HCT116 (cell line): Measurements from ENCODE around the gene CDC42BPB.

Source experiments
- EZH2 ChIP-seq: fragments of 200-600 bp; sonication (generic); IDR thresholded peaks from 2 replicates; pipeline ENCODE4 v1.6.1; 2017; ENCODE audit warnings: antibody characterized with exemption, mixed run types
- POLR2A ChIP-seq: IDR thresholded peaks from 2 replicates; pipeline ENCODE4 v1.7.0; 2011; ENCODE audit warnings: borderline replicate concordance; ENCODE audit not compliant: insufficient read depth, insufficient read length; ENCODE audit errors: extremely low read depth
- TF ChIP-seq, protein P1 (sequence below), 3 experiments: fragments of 200-600 bp in 1 of 3; sonication (generic) in 1 of 3; IDR thresholded peaks in 2 of 3; conservative IDR thresholded peaks in 1 of 3; 2 replicates each; pipeline ENCODE4 v1.5.1; 2012 to 2017; ENCODE audit warnings: low read depth in 2 of 3, low read length in 2 of 3, antibody characterized with exemption in 1 of 3, borderline replicate concordance in 1 of 3, control low read depth in 1 of 3, mild to moderate bottlenecking in 1 of 3, mixed read lengths in 1 of 3, mixed run types in 1 of 3, moderate library complexity in 1 of 3; ENCODE audit not compliant: insufficient read depth in 1 of 3
- TF ChIP-seq, protein P2 (sequence below): IDR thresholded peaks from 2 replicates; pipeline ENCODE4 v1.6.1; 2012
- TF ChIP-seq, protein P3 (sequence below): IDR thresholded peaks from 2 replicates; pipeline ENCODE4 v1.6.1; 2011; ENCODE audit warnings: mild to moderate bottlenecking, low read length, moderate library complexity; ENCODE audit not compliant: insufficient replicate concordance; ENCODE audit errors: extremely low read depth
- TF ChIP-seq, protein P4 (sequence below): IDR thresholded peaks from 2 replicates; pipeline ENCODE4 v1.6.1; 2012; ENCODE audit warnings: low read depth

DNA sequence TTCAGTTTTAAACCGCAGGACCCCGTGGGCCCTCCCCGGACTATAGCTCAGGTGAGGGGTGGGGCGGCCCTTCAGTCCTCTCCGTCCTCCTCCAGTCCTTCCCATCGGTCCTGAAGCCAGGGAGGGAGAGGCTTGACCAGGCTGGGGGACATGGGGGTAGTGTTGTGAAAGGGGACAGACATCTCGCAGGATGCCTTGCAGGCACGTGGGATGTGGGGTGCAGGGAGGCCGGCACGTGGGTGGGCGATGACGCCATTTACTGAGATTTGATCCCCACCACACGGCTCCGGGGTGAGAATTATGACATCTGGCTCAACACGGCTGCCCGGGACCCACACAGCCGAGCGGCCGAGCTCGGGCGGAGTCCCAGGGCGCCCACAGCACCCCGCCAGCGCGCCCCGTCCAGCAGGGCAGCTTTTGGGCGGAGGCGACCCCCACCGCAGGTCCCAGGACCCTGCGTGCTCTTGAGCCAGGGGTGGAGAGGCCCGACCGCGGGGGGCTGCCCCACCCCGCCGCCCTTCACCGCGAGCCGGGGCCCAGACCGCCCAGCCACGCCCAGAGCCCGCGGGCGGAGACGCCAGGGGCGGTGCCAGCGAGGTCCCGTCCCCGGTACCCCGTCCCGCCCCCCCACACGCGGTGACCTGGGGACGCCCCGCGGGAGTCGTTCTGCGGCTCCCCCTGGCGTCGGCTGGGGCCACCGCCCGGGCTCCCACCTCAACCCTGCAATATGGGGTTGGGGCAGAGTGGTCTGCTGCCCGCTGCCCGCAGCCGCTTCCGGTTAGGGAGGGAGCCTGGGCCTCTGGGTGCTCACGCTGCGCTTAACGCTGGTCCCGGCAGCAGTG, 33.9 kb upstream of the CDC42BPB start:
- TF ChIP-seq, protein P1, sequence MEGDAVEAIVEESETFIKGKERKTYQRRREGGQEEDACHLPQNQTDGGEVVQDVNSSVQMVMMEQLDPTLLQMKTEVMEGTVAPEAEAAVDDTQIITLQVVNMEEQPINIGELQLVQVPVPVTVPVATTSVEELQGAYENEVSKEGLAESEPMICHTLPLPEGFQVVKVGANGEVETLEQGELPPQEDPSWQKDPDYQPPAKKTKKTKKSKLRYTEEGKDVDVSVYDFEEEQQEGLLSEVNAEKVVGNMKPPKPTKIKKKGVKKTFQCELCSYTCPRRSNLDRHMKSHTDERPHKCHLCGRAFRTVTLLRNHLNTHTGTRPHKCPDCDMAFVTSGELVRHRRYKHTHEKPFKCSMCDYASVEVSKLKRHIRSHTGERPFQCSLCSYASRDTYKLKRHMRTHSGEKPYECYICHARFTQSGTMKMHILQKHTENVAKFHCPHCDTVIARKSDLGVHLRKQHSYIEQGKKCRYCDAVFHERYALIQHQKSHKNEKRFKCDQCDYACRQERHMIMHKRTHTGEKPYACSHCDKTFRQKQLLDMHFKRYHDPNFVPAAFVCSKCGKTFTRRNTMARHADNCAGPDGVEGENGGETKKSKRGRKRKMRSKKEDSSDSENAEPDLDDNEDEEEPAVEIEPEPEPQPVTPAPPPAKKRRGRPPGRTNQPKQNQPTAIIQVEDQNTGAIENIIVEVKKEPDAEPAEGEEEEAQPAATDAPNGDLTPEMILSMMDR (IDR thresholded peaks at IDR 0.05 in 2 of 3, conservative IDR thresholded peaks at IDR 0.05 in 1 of 3; ENCODE audit: borderline replicate concordance in 1 of 3, insufficient read depth in 1 of 3, low read depth in 2 of 3, low read length in 2 of 3) = peak; percentile 28 to 42 (median 38); a peak in 5 of 6 replicates
- TF ChIP-seq POLR2A = no peak
- TF ChIP-seq, protein P2, sequence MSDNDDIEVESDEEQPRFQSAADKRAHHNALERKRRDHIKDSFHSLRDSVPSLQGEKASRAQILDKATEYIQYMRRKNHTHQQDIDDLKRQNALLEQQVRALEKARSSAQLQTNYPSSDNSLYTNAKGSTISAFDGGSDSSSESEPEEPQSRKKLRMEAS = no peak
- TF ChIP-seq, protein P3, sequence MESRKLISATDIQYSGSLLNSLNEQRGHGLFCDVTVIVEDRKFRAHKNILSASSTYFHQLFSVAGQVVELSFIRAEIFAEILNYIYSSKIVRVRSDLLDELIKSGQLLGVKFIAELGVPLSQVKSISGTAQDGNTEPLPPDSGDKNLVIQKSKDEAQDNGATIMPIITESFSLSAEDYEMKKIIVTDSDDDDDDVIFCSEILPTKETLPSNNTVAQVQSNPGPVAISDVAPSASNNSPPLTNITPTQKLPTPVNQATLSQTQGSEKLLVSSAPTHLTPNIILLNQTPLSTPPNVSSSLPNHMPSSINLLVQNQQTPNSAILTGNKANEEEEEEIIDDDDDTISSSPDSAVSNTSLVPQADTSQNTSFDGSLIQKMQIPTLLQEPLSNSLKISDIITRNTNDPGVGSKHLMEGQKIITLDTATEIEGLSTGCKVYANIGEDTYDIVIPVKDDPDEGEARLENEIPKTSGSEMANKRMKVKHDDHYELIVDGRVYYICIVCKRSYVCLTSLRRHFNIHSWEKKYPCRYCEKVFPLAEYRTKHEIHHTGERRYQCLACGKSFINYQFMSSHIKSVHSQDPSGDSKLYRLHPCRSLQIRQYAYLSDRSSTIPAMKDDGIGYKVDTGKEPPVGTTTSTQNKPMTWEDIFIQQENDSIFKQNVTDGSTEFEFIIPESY = no peak
- TF ChIP-seq, protein P4, sequence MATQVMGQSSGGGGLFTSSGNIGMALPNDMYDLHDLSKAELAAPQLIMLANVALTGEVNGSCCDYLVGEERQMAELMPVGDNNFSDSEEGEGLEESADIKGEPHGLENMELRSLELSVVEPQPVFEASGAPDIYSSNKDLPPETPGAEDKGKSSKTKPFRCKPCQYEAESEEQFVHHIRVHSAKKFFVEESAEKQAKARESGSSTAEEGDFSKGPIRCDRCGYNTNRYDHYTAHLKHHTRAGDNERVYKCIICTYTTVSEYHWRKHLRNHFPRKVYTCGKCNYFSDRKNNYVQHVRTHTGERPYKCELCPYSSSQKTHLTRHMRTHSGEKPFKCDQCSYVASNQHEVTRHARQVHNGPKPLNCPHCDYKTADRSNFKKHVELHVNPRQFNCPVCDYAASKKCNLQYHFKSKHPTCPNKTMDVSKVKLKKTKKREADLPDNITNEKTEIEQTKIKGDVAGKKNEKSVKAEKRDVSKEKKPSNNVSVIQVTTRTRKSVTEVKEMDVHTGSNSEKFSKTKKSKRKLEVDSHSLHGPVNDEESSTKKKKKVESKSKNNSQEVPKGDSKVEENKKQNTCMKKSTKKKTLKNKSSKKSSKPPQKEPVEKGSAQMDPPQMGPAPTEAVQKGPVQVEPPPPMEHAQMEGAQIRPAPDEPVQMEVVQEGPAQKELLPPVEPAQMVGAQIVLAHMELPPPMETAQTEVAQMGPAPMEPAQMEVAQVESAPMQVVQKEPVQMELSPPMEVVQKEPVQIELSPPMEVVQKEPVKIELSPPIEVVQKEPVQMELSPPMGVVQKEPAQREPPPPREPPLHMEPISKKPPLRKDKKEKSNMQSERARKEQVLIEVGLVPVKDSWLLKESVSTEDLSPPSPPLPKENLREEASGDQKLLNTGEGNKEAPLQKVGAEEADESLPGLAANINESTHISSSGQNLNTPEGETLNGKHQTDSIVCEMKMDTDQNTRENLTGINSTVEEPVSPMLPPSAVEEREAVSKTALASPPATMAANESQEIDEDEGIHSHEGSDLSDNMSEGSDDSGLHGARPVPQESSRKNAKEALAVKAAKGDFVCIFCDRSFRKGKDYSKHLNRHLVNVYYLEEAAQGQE = no peak
- no peak for TF ChIP-seq EZH2
